C4-2B (cell line): ENCODE results near the gene R3HDM4.
"Not testable (repeated sequence)": the region's sequence is repeated elsewhere in the genome, so short reads cannot be mapped to it uniquely, and the experiment has no call there.

Experiments
- H3K27ac ChIP-seq: fragments of 450-650 bp; 2 replicates; pipeline ENCODE4 v1.5.1; 2017
- ZFX ChIP-seq: fragments of 450-650 bp; IDR thresholded peaks from 2 replicates; pipeline ENCODE4 v1.6.1; 2017
- TF ChIP-seq, protein P1 (sequence below): fragments of 450-650 bp; conservative IDR thresholded peaks from 2 replicates; pipeline ENCODE4 v1.5.1; 2017; ENCODE audit warnings: mild to moderate bottlenecking

R3HDM4 gene

DNA sequence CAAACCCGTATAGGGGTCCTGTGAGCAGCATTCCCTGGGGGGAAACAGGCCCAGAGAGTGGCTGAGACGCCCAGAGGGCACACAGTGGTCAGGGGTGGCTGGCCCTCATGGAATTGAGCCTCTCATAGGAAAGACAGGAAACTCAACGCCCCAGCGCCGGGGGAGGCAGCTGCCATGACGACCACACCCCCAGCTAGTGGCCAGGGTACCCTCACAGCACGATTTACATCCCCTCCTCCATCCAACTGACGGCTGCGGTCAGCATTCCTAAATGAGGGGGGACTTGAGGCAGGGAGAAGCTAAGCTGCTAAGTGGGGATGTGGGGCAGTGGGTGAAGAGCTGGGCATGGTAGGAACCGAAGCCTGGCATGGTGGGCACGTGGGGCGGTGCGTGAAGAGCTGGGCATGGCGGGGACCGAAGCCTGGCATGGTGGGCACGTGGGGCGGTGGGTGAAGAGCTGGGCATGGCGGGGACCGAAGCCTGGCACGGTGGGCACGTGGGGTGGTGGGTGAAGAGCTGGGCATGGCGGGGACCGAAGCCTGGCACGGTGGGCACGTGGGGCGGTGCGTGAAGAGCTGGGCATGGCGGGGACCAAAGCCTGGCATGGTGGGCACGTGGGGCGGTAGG lies 30.0 kb downstream of the R3HDM4 start:
- H3K27ac ChIP-seq, result no peak overlapping the region
- TF ChIP-seq ZFX, result no peak
- TF ChIP-seq, protein P1, sequence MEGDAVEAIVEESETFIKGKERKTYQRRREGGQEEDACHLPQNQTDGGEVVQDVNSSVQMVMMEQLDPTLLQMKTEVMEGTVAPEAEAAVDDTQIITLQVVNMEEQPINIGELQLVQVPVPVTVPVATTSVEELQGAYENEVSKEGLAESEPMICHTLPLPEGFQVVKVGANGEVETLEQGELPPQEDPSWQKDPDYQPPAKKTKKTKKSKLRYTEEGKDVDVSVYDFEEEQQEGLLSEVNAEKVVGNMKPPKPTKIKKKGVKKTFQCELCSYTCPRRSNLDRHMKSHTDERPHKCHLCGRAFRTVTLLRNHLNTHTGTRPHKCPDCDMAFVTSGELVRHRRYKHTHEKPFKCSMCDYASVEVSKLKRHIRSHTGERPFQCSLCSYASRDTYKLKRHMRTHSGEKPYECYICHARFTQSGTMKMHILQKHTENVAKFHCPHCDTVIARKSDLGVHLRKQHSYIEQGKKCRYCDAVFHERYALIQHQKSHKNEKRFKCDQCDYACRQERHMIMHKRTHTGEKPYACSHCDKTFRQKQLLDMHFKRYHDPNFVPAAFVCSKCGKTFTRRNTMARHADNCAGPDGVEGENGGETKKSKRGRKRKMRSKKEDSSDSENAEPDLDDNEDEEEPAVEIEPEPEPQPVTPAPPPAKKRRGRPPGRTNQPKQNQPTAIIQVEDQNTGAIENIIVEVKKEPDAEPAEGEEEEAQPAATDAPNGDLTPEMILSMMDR, result no peak

DNA sequence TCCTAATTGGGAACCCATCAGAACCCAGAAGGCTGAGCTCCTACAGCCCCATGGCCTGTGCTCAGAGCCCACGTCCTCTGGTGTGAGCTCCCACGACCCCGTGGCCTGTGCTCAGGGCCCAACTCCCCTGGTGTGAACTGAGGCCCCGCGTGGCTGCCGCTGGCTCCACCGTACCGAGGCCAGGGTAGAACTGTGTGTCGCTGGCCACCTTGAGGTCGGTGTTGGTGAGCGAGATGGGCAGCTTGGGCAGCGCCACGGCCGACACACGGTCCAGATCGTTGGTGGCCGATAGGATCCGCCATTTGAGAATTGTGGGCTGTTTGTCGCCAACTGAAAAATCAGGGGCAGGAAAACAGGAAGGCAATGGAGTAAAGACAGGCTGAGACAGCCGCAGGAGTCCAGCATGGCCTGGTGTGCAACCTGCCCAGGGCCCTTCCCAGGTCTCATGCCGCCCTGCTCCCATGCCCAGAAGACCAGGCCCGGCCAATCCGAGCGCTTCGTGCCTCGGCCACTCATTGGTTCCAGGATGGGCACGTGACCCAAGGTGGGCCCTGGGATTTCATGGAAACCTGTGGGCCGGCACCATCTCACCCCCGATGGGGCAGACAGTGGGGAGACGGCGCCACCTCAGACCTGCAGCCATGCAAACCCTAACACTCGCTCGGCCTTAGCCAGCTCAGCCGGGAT lies 31.5 kb downstream of the R3HDM4 start:
- no peak overlapping the region for H3K27ac ChIP-seq
- TF ChIP-seq ZFX, result no peak
- TF ChIP-seq, protein P1, result no peak

- TF ChIP-seq, protein P1, result no peak
- TF ChIP-seq ZFX, result no peak
- H3K27ac ChIP-seq, result no peak overlapping the region
These were observed 33.1 kb downstream of the R3HDM4 start for GRCh38 chr19:879711-880438.

- H3K27ac ChIP-seq, result not testable (repeated sequence)
These were observed 34.1 kb downstream of the R3HDM4 start for GRCh38 chr19:878751-879561.

GRCh38 chr19:877992-878660 lies 34.9 kb downstream of the R3HDM4 start:
- not testable (repeated sequence) for H3K27ac ChIP-seq

DNA sequence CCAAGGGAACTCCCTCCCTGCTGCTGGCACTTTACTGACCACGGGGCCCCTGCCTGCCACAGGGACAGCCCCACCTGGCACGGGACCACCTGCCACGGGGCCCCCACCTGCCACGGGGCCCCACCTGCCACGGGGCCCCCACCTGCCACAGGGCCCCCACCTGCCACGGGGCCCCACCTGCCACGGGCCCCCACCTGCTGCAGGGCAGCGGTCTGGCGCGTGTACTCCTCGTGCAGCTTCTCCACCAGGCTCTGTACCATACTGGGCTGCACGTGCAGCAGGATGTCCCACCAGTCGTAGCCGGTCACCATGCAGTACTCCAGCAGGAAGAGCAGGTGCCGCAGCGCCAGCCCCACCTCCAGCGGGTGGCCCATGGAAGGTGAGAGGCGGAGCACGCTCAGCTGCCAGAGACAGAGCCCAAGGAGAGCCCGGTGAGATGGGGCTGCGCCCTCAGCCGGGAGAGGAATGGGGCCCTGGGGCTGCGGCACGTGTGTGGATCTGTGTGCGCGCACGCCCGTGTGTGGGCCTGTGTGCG lies 36.2 kb downstream of the R3HDM4 start:
- TF ChIP-seq ZFX, result no peak
- TF ChIP-seq, protein P1, result no peak
- H3K27ac ChIP-seq, result no peak overlapping the region

DNA sequence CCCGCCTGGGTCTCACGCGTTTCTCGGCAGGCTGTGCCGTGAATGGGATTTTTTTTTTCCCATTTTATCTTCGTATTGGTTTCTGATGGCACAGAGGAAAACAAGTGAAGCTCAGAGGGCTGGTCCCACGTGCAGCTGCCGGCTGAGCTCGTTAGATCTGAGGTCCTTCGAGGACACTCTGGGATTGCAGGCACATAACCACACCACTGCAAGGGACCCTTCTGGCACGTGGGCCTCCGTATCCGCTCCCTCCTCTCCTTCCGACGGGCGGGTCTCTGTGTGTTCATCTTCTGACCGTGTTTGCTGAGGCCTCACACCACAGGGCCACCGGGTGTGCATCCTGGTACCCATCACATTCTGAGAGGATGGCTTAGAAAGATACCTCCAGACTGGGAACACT lies 36.9 kb downstream of the R3HDM4 start:
- TF ChIP-seq, protein P1, result no peak
- no peak for TF ChIP-seq ZFX
- no peak overlapping the region for H3K27ac ChIP-seq
